T-cell (primary cell): ENCODE measurements around the gene ANKRD49. TPM values are rescaled to one million over a fixed set of nuclear protein-coding genes. Genes with fewer than 3 reads are reported as not detected.

Experiments
- ATAC-seq, 4 experiments: fragments of 200-7000 bp in 3 of 4; fragments of 150-1000 bp in 1 of 4; cut with Tn5 transposase; replicated peaks in 1 of 4; 1 replicate in 3 of 4; 2 replicates in 1 of 4; pipeline ENCODE4 v1.10.0; 2021; ENCODE audit warnings: moderate library complexity in 3 of 4, mild to moderate bottlenecking in 2 of 4, moderate number of reproducible peaks in 1 of 4
- CTCF ChIA-PET, 2 donors: fragments of 300-600 bp; sonication (Branson Sonifier 250); formaldehyde crosslinking; loops; one replicate each; lab custom pipeline; 2022; ENCODE audit warnings: antibody characterized with exemption in 2 of 2; lab: Charles Lee
- POLR2A ChIA-PET, 2 donors: fragments of 300-600 bp; sonication (Branson Sonifier 250); formaldehyde crosslinking; loops; one replicate each; lab custom pipeline; 2022; ENCODE audit warnings: antibody characterized with exemption in 2 of 2; lab: Charles Lee
- DNase-seq, 35 experiments: peaks; one replicate each; pipeline versions ENCODE4 v3.0.0 to v3.0.0-alpha.2; 2013 to 2023
- H3K27ac ChIP-seq: one replicate; pipeline ENCODE4 v1.5.1; 2013; ENCODE audit warnings: low read length
- H3K27me3 ChIP-seq, 2 experiments: replicated peaks in 1 of 2; 1 replicate in 1 of 2; 2 replicates in 1 of 2; pipeline versions ENCODE4 v1.6.1 to v1.7.0; 2013; ENCODE audit warnings: low read length in 1 of 2, mixed read lengths in 1 of 2; ENCODE audit not compliant: control insufficient read depth in 2 of 2, insufficient read depth in 2 of 2; ENCODE audit errors: extremely low read depth in 1 of 2
- H3K36me3 ChIP-seq, 2 donors: 1 replicate in 1 of 2; 2 replicates in 1 of 2; pipeline versions ENCODE4 v1.6.1 to v1.7.0; 2013; ENCODE audit warnings: low read length in 1 of 2; ENCODE audit not compliant: control insufficient read depth in 2 of 2, insufficient read depth in 1 of 2; ENCODE audit errors: extremely low read depth in 1 of 2
- H3K4me1 ChIP-seq, 2 experiments: 1 replicate in 1 of 2; 2 replicates in 1 of 2; pipeline versions ENCODE4 v1.6.1 to v1.7.0; 2013; ENCODE audit warnings: low read length in 2 of 2, mixed read lengths in 1 of 2; ENCODE audit not compliant: insufficient read depth in 2 of 2, control insufficient read depth in 1 of 2; ENCODE audit errors: extremely low read depth in 1 of 2
- H3K4me3 ChIP-seq, 2 donors: 1 replicate in 1 of 2; 2 replicates in 1 of 2; pipeline versions ENCODE4 v1.5.1 to v1.7.0; 2013; ENCODE audit warnings: mild to moderate bottlenecking in 2 of 2, low read length in 1 of 2, moderate library complexity in 1 of 2; ENCODE audit not compliant: control insufficient read depth in 1 of 2; ENCODE audit errors: extremely low read depth in 1 of 2
- H3K9me3 ChIP-seq: 2 replicates; pipeline ENCODE4 v1.7.0; 2013
- H3K27ac Mint-ChIP-seq, 2 donors: one replicate each; pipeline ENCODE4 v1.8.0; 2020 to 2021; ENCODE audit warnings: mild to moderate bottlenecking in 2 of 2, mixed read lengths in 2 of 2
- H3K27me3 Mint-ChIP-seq, 2 donors: one replicate each; pipeline ENCODE4 v1.8.0; 2021 to 2022; ENCODE audit warnings: mixed read lengths in 2 of 2
- H3K36me3 Mint-ChIP-seq: one replicate; pipeline ENCODE4 v1.8.0; 2021; ENCODE audit warnings: mixed read lengths
- H3K4me1 Mint-ChIP-seq, 3 donors: one replicate each; pipeline ENCODE4 v1.8.0; 2020 to 2022; ENCODE audit warnings: mixed read lengths in 3 of 3, mild to moderate bottlenecking in 1 of 3
- H3K4me3 Mint-ChIP-seq, 3 donors: one replicate each; pipeline ENCODE4 v1.8.0; 2020 to 2022; ENCODE audit warnings: mild to moderate bottlenecking in 3 of 3, mixed read lengths in 3 of 3, moderate library complexity in 3 of 3
- H3K9me3 Mint-ChIP-seq, 3 donors: one replicate each; pipeline ENCODE4 v1.8.0; 2020 to 2022; ENCODE audit warnings: mixed read lengths in 3 of 3
- WGBS: methylation state at CpG from one replicate; pipeline ENCODE4 v1.1.5; 2013; ENCODE audit warnings: missing lambda C conversion rate; ENCODE audit not compliant: insufficient coverage; 5-methylcytosine and 5-hydroxymethylcytosine counted together
- total RNA-seq, 35 experiments: library from RNA in 6 of 35; stranded (reverse) in 6 of 35; fragments of 120-200 nt in 1 of 35; gene quantifications; one replicate each; pipeline versions ENCODE4 v1.2.1 to v1.2.4 and lab custom pipeline; 2013 to 2026

Gene ANKRD49
- total RNA-seq, 5 donors from 2014 or later (not counting 1 experiment from before 2014, with no cell fraction given), result 36.9 to 43.4 (median 39.7) TPM

DNA sequence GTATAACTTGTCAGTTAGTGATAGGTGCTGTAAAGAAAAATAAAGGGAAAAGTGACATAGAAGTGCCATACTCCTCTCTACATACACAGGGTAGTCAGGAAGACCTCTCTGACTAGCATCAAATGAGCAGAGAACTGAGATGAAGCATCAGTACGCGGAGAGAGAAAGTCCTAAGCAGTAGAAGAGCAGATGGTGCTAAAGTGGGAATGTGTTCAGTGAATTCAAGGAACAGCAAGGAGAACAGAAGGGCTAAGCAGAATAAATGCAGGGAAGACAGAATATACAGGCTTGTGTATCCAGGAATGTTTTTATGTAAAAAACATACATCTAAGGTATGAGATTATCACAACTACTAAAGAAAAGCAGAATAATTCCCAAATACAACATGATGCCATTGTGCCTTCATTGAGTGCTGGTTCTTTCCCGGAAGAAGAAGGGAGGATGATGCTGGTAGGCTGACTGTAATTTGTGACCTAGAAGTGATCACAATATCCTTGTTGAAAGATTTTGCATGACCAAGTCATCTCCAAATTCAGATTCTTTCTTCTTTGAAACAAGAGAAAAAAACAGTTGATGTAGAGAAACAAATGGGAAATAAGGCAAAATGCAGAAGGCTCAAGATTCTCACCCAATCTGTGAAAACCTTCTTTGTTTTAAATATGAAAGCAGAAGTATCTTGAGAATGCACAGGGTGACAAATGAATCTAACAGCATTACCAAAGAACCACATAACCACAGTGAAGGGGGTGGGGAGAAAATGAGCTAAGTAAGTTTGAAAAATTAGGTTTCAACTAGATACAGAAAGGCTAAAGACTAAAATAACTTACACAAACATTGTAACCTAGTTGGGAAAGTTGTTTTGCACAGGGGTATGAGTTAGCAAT lies 20.6 kb upstream of the ANKRD49 start:
- no peak overlapping the region for H3K4me3 ChIP-seq
- H3K4me1 ChIP-seq, result peaks cover 0 to 10% of the 10 kb centered on the region in 2 experiments
- peak overlapping the region; percentile 15 for H3K27ac ChIP-seq
- CTCF ChIA-PET, result no interaction called here
- WGBS, result no CpG with 5 or more reads among the region's 3 CpGs
- Mint-ChIP-seq H3K4me3 (no peak overlapping the region), H3K27ac (no peak overlapping the region), H3K36me3 (peaks cover 70% of the 10 kb centered on the region), H3K4me1 (peaks cover 12 to 23% (median 20%) of the 10 kb centered on the region in 3 donors), H3K27me3 (no peaks in the 10 kb centered on the region), H3K9me3 (no peaks in the 10 kb centered on the region)
- POLR2A ChIA-PET, result interaction anchor here in 1 of 2 donors (0.6 kb wide), 1 partner anchor 781 kb away, joined by 4 read pairs; no protein-coding TSS in a partner anchor
- no peaks in the 10 kb centered on the region for H3K27me3 ChIP-seq
- peaks cover 0 to 28% of the 10 kb centered on the region in 2 donors for H3K36me3 ChIP-seq
- ATAC-seq (no peak), DNase-seq (peak in 10 of 35 experiments; percentile 1 to 50 (median 6))
- H3K9me3 ChIP-seq, result no peaks in the 10 kb centered on the region

- H3K4me3 Mint-ChIP-seq, result no peak overlapping the region
- no peaks in the 10 kb centered on the region for H3K27me3 ChIP-seq
- H3K36me3 Mint-ChIP-seq, result peaks cover 69% of the 10 kb centered on the region
- ATAC-seq (no peak), DNase-seq (no peak)
- CTCF ChIA-PET, result interaction anchor here in 1 of 2 donors (1.1 kb wide), 1 partner anchor 582 kb away, joined by 3 read pairs; no protein-coding TSS in a partner anchor
- no peak overlapping the region for H3K4me3 ChIP-seq
- no peaks in the 10 kb centered on the region for H3K9me3 Mint-ChIP-seq
- no peak overlapping the region for H3K27ac ChIP-seq
- H3K36me3 ChIP-seq, result peaks cover 0 to 23% of the 10 kb centered on the region in 2 donors
- 72% methylated on average over 2 of the region's 2 CpGs for WGBS
- no peak overlapping the region for H3K27ac Mint-ChIP-seq
- no peaks in the 10 kb centered on the region for H3K9me3 ChIP-seq
- no peaks in the 10 kb centered on the region for H3K27me3 Mint-ChIP-seq
- POLR2A ChIA-PET, result no interaction called here
- H3K4me1 ChIP-seq, result peaks cover 0 to 10% of the 10 kb centered on the region in 2 experiments
- H3K4me1 Mint-ChIP-seq, result peaks cover 12 to 23% (median 20%) of the 10 kb centered on the region in 3 donors
Observed at GRCh38 chr11:94477624-94478023, 16.2 kb upstream of the ANKRD49 start.

DNA sequence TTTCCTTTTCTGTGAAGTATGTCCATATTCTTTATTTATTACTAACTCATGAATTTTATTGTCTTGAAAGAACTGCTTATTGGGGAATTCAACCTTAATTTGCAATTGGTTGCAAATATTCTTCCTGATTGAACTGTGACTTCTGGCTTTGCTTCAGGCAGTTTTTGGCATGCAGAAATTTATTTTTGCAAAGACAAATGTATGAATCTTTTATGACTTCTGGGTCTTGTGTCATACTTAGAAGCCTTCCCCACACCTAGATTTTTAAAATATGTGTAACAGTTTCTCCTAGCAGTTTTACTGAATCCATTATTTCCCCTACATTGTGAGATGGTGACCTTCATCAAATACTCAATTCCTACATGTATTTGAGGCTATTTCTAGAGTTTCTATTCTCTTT lies 12.4 kb upstream of the ANKRD49 start:
- ATAC-seq (no peak), DNase-seq (no peak)
- Histone ChIP-seq H3K9me3 (no peaks in the 10 kb centered on the region), H3K27ac (no peak overlapping the region), H3K4me3 (no peak overlapping the region), H3K27me3 (no peaks in the 10 kb centered on the region), H3K4me1 (peaks cover 0 to 5% of the 10 kb centered on the region in 2 experiments), H3K36me3 (peaks cover 0 to 33% of the 10 kb centered on the region in 2 donors)
- Mint-ChIP-seq H3K9me3 (no peaks in the 10 kb centered on the region), H3K4me1 (peaks cover 6 to 9% (median 7%) of the 10 kb centered on the region in 3 donors), H3K27ac (no peak overlapping the region), H3K27me3 (no peaks in the 10 kb centered on the region), H3K4me3 (no peak overlapping the region), H3K36me3 (peaks cover 65% of the 10 kb centered on the region)
- ChIA-PET POLR2A (no interaction called here), CTCF (interaction anchor here (0.7 to 0.8 kb wide), 2 partner anchors 21 to 1246 kb away, joined by 3 read pairs; no protein-coding TSS in a partner anchor)

- ChIA-PET POLR2A (no interaction called here), CTCF (interaction anchor here (0.7 to 2.1 kb wide), 2 partner anchors 19 to 1841 kb away, joined by 5 to 6 read pairs; no protein-coding TSS in a partner anchor)
- ATAC-seq (no peak), DNase-seq (no peak)
- H3K27ac Mint-ChIP-seq, result no peak overlapping the region
- Histone ChIP-seq H3K27me3 (no peaks in the 10 kb centered on the region), H3K36me3 (peaks cover 0 to 61% of the 10 kb centered on the region in 2 donors), H3K9me3 (no peaks in the 10 kb centered on the region), H3K4me3 (no peak overlapping the region), H3K27ac (no peak overlapping the region), H3K4me1 (no peaks in the 10 kb centered on the region)
- H3K36me3 Mint-ChIP-seq, result peaks cover 72% of the 10 kb centered on the region
- no peaks in the 10 kb centered on the region for H3K27me3 Mint-ChIP-seq
- no CpG with 5 or more reads among the region's 1 CpG for WGBS
- no peak overlapping the region for H3K4me3 Mint-ChIP-seq
- no peaks in the 10 kb centered on the region for H3K9me3 Mint-ChIP-seq
- H3K4me1 Mint-ChIP-seq, result peaks cover 2 to 35% (median 5%) of the 10 kb centered on the region in 3 donors
Observed at GRCh38 chr11:94486068-94486467, 7.7 kb upstream of the ANKRD49 start.

DNA sequence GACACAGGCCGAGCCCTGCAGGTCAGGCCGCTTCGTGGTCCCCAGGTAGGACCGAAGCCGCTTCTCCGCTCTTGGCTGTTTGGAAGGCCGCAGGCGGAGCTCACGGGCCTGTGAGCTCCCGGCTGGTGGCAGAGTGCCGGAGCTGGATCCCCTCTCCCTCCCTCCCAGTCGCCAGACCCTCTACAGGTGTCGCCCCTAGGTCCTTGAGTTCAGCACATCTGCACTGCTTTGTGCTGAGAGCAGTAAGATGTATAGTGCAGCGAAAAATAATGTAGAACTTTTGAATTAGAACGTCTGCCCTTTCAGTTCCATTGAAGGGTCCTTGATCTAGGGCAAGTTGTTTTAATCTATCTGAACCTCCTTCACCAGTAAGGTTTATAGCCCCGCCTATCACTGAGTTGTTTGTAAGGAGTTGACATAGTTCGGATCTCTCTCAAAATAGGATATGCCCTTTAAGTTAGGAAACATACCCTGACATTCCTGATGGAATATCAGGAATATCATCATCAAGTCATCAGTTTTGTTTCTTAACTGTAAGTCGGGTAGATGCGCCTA lies 419 bp downstream of the ANKRD49 start:
- H3K27ac ChIP-seq, result peak overlapping the region; percentile 91
- H3K36me3 ChIP-seq, result peaks cover 0 to 34% of the 10 kb centered on the region in 2 donors
- no peaks in the 10 kb centered on the region for H3K9me3 ChIP-seq
- Mint-ChIP-seq H3K4me1 (peaks cover 42 to 60% (median 44%) of the 10 kb centered on the region in 3 donors), H3K36me3 (peaks cover 19% of the 10 kb centered on the region), H3K9me3 (no peaks in the 10 kb centered on the region), H3K4me3 (peak overlapping the region; percentile 92 to 97 (median 96)), H3K27me3 (no peaks in the 10 kb centered on the region), H3K27ac (peak overlapping the region; percentile 94 to 96)
- POLR2A ChIA-PET, result interaction anchor here (0.6 to 0.7 kb wide), 4 partner anchors 10 to 723 kb away, joined by 3 read pairs; no protein-coding TSS in a partner anchor
- CTCF ChIA-PET, result interaction anchor here in 1 of 2 donors (1.0 to 1.3 kb wide), 3 partner anchors 10 to 54 kb away, joined by 3 to 10 read pairs (median 7); no protein-coding TSS in a partner anchor
- H3K4me1 ChIP-seq, result peaks cover 6 to 20% of the 10 kb centered on the region in 2 experiments
- DNase-seq (no peak), ATAC-seq (peak; percentile 60 to 64 (median 62))
- H3K4me3 ChIP-seq, result peak overlapping the region; percentile 98
- 0% methylated on average over 8 of the region's 19 CpGs for WGBS
- H3K27me3 ChIP-seq, result no peaks in the 10 kb centered on the region

GRCh38 chr11:94500181-94500580 lies 6.4 kb downstream of the ANKRD49 start:
- Histone ChIP-seq H3K27me3 (no peaks in the 10 kb centered on the region), H3K36me3 (peaks cover 0 to 45% of the 10 kb centered on the region in 2 donors), H3K4me1 (peaks cover 0 to 2% of the 10 kb centered on the region in 2 experiments), H3K4me3 (no peak overlapping the region), H3K27ac (no peak overlapping the region), H3K9me3 (no peaks in the 10 kb centered on the region)
- no peak for ATAC-seq
- no CpG with 5 or more reads among the region's 2 CpGs for WGBS
- POLR2A ChIA-PET, result no interaction called here
- no peak for DNase-seq
- Mint-ChIP-seq H3K4me3 (no peak overlapping the region), H3K9me3 (no peaks in the 10 kb centered on the region), H3K27me3 (no peaks in the 10 kb centered on the region), H3K4me1 (peaks cover 10 to 15% (median 14%) of the 10 kb centered on the region in 3 donors), H3K36me3 (peaks cover 25% of the 10 kb centered on the region), H3K27ac (peak overlapping the region in 1 of 2 donors; percentile 19)
- CTCF ChIA-PET, result no interaction called here
